ENCODE data around the gene RACK1. TPM values are rescaled to one million over a fixed set of nuclear protein-coding genes. Genes with fewer than 3 reads are reported as not detected.

The RACK1 gene
- total RNA-seq, 1 donor from 2014 or later, result 1,189 TPM

DNA sequence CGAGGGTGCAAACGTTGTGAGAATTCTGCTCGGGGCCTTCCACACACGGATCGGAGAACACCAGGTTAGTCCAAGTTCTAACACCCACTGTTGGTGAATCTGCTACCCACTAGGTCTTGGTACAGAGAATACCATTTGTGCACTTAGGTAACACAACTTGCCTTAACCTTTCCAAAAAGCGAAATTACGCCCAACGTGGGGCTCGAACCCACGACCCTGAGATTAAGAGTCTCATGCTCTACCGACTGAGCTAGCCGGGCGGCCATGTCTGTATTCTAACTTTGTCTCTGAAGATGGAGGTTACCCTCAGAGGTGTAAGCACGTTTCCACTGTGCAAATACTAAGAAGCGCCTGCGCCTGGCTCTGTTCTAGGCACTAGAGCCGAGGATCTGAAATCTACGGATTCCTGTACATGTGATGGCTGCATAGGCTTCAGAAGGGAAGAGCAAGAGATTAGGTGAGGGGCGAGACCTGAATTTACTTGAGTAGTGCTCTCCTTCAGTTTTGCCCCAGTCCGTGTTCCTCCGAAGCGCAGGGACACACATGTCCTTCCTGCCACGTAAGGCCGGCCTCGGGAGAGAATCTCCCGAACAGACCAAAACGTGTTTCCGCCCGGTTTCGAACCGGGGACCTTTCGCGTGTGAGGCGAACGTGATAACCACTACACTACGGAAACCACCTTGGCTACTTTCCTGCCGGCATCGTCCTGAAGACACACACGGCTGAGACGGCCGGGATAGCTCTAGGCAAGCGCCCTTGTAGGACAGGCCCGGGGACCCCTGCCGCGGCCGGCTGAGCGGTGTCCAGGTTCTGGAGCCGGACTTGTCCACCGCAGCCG lies 21.7 kb downstream of the RACK1 start:
- no peaks in the 10 kb centered on the region for H3K9me3 Mint-ChIP-seq (ENCODE audit: low read depth)
- peak overlapping the region; percentile 92 for H3K4me3 Mint-ChIP-seq (ENCODE audit: unreplicated experiment)
- TF ChIP-seq, protein P1, sequence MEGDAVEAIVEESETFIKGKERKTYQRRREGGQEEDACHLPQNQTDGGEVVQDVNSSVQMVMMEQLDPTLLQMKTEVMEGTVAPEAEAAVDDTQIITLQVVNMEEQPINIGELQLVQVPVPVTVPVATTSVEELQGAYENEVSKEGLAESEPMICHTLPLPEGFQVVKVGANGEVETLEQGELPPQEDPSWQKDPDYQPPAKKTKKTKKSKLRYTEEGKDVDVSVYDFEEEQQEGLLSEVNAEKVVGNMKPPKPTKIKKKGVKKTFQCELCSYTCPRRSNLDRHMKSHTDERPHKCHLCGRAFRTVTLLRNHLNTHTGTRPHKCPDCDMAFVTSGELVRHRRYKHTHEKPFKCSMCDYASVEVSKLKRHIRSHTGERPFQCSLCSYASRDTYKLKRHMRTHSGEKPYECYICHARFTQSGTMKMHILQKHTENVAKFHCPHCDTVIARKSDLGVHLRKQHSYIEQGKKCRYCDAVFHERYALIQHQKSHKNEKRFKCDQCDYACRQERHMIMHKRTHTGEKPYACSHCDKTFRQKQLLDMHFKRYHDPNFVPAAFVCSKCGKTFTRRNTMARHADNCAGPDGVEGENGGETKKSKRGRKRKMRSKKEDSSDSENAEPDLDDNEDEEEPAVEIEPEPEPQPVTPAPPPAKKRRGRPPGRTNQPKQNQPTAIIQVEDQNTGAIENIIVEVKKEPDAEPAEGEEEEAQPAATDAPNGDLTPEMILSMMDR (IDR thresholded peaks at IDR 0.05), result no peak
- H3K36me3 Mint-ChIP-seq (ENCODE audit: low read depth), result no peaks in the 10 kb centered on the region
- no peaks in the 10 kb centered on the region for H3K27me3 Mint-ChIP-seq (ENCODE audit: low read depth)
- peak overlapping the region; percentile 97 for H3K27ac Mint-ChIP-seq (ENCODE audit: unreplicated experiment)
- H3K4me1 Mint-ChIP-seq (ENCODE audit: low read depth), result peaks cover 52% of the 10 kb centered on the region
- DNase-seq (ENCODE audit: low spot score), result peak; percentile 95

- H3K36me3 Mint-ChIP-seq (ENCODE audit: low read depth), result no peaks in the 10 kb centered on the region
- no peaks in the 10 kb centered on the region for H3K27me3 Mint-ChIP-seq (ENCODE audit: low read depth)
- no peak for DNase-seq (ENCODE audit: low spot score)
- peaks cover 57% of the 10 kb centered on the region for H3K4me1 Mint-ChIP-seq (ENCODE audit: low read depth)
- no peaks in the 10 kb centered on the region for H3K9me3 Mint-ChIP-seq (ENCODE audit: low read depth)
- H3K4me3 Mint-ChIP-seq (ENCODE audit: unreplicated experiment), result peak overlapping the region; percentile 92
- peak overlapping the region; percentile 68 for H3K27ac Mint-ChIP-seq (ENCODE audit: unreplicated experiment)
- TF ChIP-seq, protein P1 (IDR thresholded peaks at IDR 0.05), result no peak
Measured at GRCh38 chr5:181221105-181221791, 22.5 kb downstream of the RACK1 start.

DNA sequence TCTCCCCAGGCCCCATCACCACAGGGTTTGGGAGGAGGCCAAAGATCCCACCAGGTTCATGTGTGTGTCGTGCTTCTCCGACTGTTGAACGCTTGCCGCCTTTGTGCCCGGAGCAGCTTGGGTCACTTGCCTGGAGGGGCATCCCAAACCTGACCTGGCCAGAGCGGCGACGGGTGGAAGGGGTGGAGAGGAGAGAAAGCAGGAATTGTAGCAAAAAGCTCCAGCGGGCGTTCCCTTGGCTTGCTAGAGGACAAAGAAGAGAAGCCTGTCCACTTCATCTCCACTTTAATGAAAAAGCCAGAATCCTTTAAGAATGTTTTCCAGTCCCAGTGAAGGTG lies 23.6 kb downstream of the RACK1 start:
- Mint-ChIP-seq H3K27me3 (ENCODE audit: low read depth) (no peaks in the 10 kb centered on the region), H3K27ac (ENCODE audit: unreplicated experiment) (no peak overlapping the region)

GRCh38 chr5:181219262-181220177 lies 24.2 kb downstream of the RACK1 start:
- H3K4me3 Mint-ChIP-seq (ENCODE audit: unreplicated experiment), result peak overlapping the region; percentile 22
- H3K36me3 Mint-ChIP-seq (ENCODE audit: low read depth), result no peaks in the 10 kb centered on the region
- peaks cover 47% of the 10 kb centered on the region for H3K4me1 Mint-ChIP-seq (ENCODE audit: low read depth)
- no peaks in the 10 kb centered on the region for H3K27me3 Mint-ChIP-seq (ENCODE audit: low read depth)
- H3K27ac Mint-ChIP-seq (ENCODE audit: unreplicated experiment), result no peak overlapping the region
- no peak for DNase-seq (ENCODE audit: low spot score)
- TF ChIP-seq, protein P1 (IDR thresholded peaks at IDR 0.05), result no peak
- no peaks in the 10 kb centered on the region for H3K9me3 Mint-ChIP-seq (ENCODE audit: low read depth)

More for the DNA sequence above, 23.6 kb downstream of the RACK1 start:
- TF ChIP-seq, protein P1 (IDR thresholded peaks at IDR 0.05), result no peak
- Mint-ChIP-seq H3K4me1 (ENCODE audit: low read depth) (peaks cover 52% of the 10 kb centered on the region), H3K36me3 (ENCODE audit: low read depth) (no peaks in the 10 kb centered on the region), H3K4me3 (ENCODE audit: unreplicated experiment) (no peak overlapping the region), H3K9me3 (ENCODE audit: low read depth) (no peaks in the 10 kb centered on the region)
- DNase-seq (ENCODE audit: low spot score), result no peak

GRCh38 chr5:181218795-181219124 lies 24.9 kb downstream of the RACK1 start:
- Mint-ChIP-seq H3K27ac (ENCODE audit: unreplicated experiment) (peak overlapping the region; percentile 87), H3K9me3 (ENCODE audit: low read depth) (no peaks in the 10 kb centered on the region), H3K4me3 (ENCODE audit: unreplicated experiment) (peak overlapping the region; percentile 75), H3K27me3 (ENCODE audit: low read depth) (no peaks in the 10 kb centered on the region), H3K36me3 (ENCODE audit: low read depth) (no peaks in the 10 kb centered on the region), H3K4me1 (ENCODE audit: low read depth) (peaks cover 40% of the 10 kb centered on the region)
- TF ChIP-seq, protein P1 (IDR thresholded peaks at IDR 0.05), result no peak
- DNase-seq (ENCODE audit: low spot score), result no peak

All from chondrocyte (in vitro differentiated cells).